ENCODE results near the gene GRK1. TPM values are rescaled to one million over a fixed set of nuclear protein-coding genes. Genes with fewer than 3 reads are reported as not detected.

Gene GRK1
- total and polyA plus RNA-seq, 2 of the 13 experiments (the other 11 are each of a cell fraction or from before 2014, with no cell fraction given), result 0.07 to 0.12 TPM

GRCh38 chr13:113742445-113743120 is 75.6 kb downstream of the GRK1 start (continued):
- TF ChIP-seq, protein P1, sequence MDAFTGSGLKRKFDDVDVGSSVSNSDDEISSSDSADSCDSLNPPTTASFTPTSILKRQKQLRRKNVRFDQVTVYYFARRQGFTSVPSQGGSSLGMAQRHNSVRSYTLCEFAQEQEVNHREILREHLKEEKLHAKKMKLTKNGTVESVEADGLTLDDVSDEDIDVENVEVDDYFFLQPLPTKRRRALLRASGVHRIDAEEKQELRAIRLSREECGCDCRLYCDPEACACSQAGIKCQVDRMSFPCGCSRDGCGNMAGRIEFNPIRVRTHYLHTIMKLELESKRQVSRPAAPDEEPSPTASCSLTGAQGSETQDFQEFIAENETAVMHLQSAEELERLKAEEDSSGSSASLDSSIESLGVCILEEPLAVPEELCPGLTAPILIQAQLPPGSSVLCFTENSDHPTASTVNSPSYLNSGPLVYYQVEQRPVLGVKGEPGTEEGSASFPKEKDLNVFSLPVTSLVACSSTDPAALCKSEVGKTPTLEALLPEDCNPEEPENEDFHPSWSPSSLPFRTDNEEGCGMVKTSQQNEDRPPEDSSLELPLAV (CRISPR knock-in tag; conservative IDR thresholded peaks at IDR 0.05; ENCODE audit: low read depth), result no peak
- no peak for TF ChIP-seq BRD4 (CRISPR knock-in tag; IDR thresholded peaks at IDR 0.05)
- TF ChIP-seq SP5 (CRISPR knock-in tag; IDR thresholded peaks at IDR 0.05; ENCODE audit: borderline replicate concordance, low read depth), result no peak
- TF ChIP-seq CREM (IDR thresholded peaks at IDR 0.05), result no peak
- no peak for TF ChIP-seq CREM (CRISPR knock-in tag; IDR thresholded peaks at IDR 0.05)
- no peak for TF ChIP-seq ZNF646 (CRISPR knock-in tag; IDR thresholded peaks at IDR 0.05)
- no peak for TF ChIP-seq ZNF577 (CRISPR knock-in tag; IDR thresholded peaks at IDR 0.05; ENCODE audit: borderline replicate concordance, low read depth)
- TF ChIP-seq IKZF5 (CRISPR knock-in tag; IDR thresholded peaks at IDR 0.05), result no peak
- TF ChIP-seq KLF6 (CRISPR knock-in tag; IDR thresholded peaks at IDR 0.05), result 0 out of 2 replicates have a peak, but pooled peaks have one; percentile 18
- TF ChIP-seq ZSCAN20 (CRISPR knock-in tag; IDR thresholded peaks at IDR 0.05; ENCODE audit: borderline replicate concordance), result no peak
- TF ChIP-seq ZNF256 (CRISPR knock-in tag; conservative IDR thresholded peaks at IDR 0.05), result no peak
- 0 out of 2 replicates have a peak, but pooled peaks have one; percentile 15 for TF ChIP-seq GABPB1 (CRISPR knock-in tag; IDR thresholded peaks at IDR 0.05)
- TF ChIP-seq RFXAP (CRISPR knock-in tag; IDR thresholded peaks at IDR 0.05; ENCODE audit: borderline replicate concordance), result no peak
- TF ChIP-seq ZBTB7A (CRISPR knock-in tag; IDR thresholded peaks at IDR 0.05), result no peak
- TF ChIP-seq KAT8 (CRISPR knock-in tag; IDR thresholded peaks at IDR 0.05), result no peak
- no peak for TF ChIP-seq NFAT5 (CRISPR knock-in tag; IDR thresholded peaks at IDR 0.05)

All from HepG2 (cell line).